Right lobe of liver (tissue), 6 donors: Measurements from ENCODE around the gene NOC3L. TPM values are rescaled to one million over a fixed set of nuclear protein-coding genes. Genes with fewer than 3 reads are reported as not detected.

Experiments
- ATAC-seq, 4 donors: fragments of 200-7000 bp; cut with Tn5 transposase; one replicate each; pipeline ENCODE4 v1.9.1; 2020; ENCODE audit warnings: mild to moderate bottlenecking in 4 of 4, moderate library complexity in 4 of 4
- DNase-seq, 3 donors: peaks; one replicate each; pipeline ENCODE4 v3.0.0-alpha.2; 2020
- H3K27ac ChIP-seq, 3 donors: fragments of 200-600 bp; one replicate each; pipeline ENCODE4 v1.8.0; 2022
- H3K27me3 ChIP-seq, 2 donors: fragments of 200-600 bp; one replicate each; pipeline ENCODE4 v1.8.0; 2022
- H3K36me3 ChIP-seq, 4 donors: fragments of 200-600 bp; sonication (generic) in 1 of 4; one replicate each; pipeline versions ENCODE4 v1.5.1 to v1.8.0; 2017 to 2022; ENCODE audit warnings: control low read depth in 1 of 4
- H3K4me1 ChIP-seq, 4 donors: fragments of 200-600 bp; sonication (generic) in 1 of 4; one replicate each; pipeline versions ENCODE4 v1.5.1 to v1.8.0; 2017 to 2022; ENCODE audit warnings: control low read depth in 1 of 4
- H3K4me3 ChIP-seq, 3 donors: fragments of 200-600 bp; one replicate each; pipeline ENCODE4 v1.8.0; 2022
- H3K9me3 ChIP-seq, 4 donors: fragments of 200-600 bp; sonication (generic) in 1 of 4; one replicate each; pipeline versions ENCODE4 v1.5.1 to v1.8.0; 2017 to 2022; ENCODE audit warnings: control low read depth in 1 of 4
- CTCF ChIP-seq, 4 donors: fragments of 200-600 bp in 3 of 4; fragments of 450-650 bp in 1 of 4; IDR thresholded peaks; one replicate each; pipeline versions ENCODE4 v1.5.1 to v1.8.0; 2016 to 2022; ENCODE audit warnings: antibody characterized with exemption in 4 of 4, mild to moderate bottlenecking in 2 of 4
- POLR2A ChIP-seq: fragments of 450-650 bp; IDR thresholded peaks from one replicate; pipeline ENCODE4 v1.6.1; 2017; ENCODE audit warnings: antibody characterized with exemption, mild to moderate bottlenecking
- WGBS: methylation state at CpG from one replicate; pipeline ENCODE4 v1.1.6; 2018; ENCODE audit warnings: low coverage, low lambda C conversion rate; ENCODE audit not compliant: insufficient coverage; ENCODE audit errors: missing lambda C conversion rate; 5-methylcytosine and 5-hydroxymethylcytosine counted together
- intact Hi-C, 2 donors: fragments of 100-400 bp; cut with DNase I; formaldehyde crosslinking; loops; one replicate each; pipeline versions ENCODE4 v1.11.2 to v1.14.1; 2022
- total RNA-seq, 6 experiments: library from RNA; depleted of rRNA in 2 of 6; stranded (reverse); fragments of >200 nt in 2 of 6; fragmentation: NEBNext Ultra II Directional in 3 of 6; extraction: Animal tissue kit (Norgen Biotek cat#: 25700) in 3 of 6; gene quantifications; one replicate each; pipeline versions ENCODE4 v1.1.0 to v1.2.4, GENCODE V29; 2016 to 2023
- donor health status: DM: no; HTN: yes; CAD: no.
- donor health status: DM: no; HTN: no; CAD: no.
- donor health status: DM: no; HTN: no; CAD: no.
- donor health status: DM: no; HTN: yes; CAD: no.
- donor health status: DM: no; HTN: yes; CAD: no.

Gene NOC3L
- total RNA-seq, 6 experiments from 2014 or later, result 6.2 to 11.2 (median 9.5) TPM

DNA sequence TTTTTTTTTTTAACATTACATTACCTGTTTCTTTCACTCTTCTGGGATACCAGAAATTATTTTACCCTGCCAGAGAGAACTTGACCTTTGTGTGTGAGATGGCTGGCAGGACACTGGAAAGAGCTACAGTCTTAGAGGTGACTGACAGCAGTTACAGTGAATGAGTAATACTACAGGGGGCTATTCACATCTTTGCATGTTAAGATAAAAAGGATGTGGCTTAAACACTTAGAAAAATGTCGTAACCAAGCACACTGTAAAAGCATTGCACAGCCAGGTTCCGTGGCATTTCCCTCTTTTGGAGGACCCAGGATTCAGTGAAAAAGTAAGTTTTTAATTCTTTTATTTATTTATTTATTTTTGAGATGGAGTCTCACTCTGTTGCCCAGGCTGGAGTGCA is 20.8 kb upstream of the NOC3L start:
- Histone ChIP-seq H3K4me1 (no peaks in the 10 kb centered on the region), H3K36me3 (no peaks in the 10 kb centered on the region), H3K27ac (no peak overlapping the region), H3K9me3 (no peaks in the 10 kb centered on the region), H3K4me3 (no peak overlapping the region), H3K27me3 (no peaks in the 10 kb centered on the region)
- TF ChIP-seq CTCF (IDR thresholded peaks at IDR 0.05), result no peak
- TF ChIP-seq POLR2A, result no peak
- 75% methylated on average over 2 of the region's 2 CpGs for WGBS
- ATAC-seq, result no peak
- no peak for DNase-seq
- intact Hi-C loops, result no loop called here

GRCh38 chr10:94376865-94377264 is 14.1 kb upstream of the NOC3L start:
- TF ChIP-seq CTCF (IDR thresholded peaks at IDR 0.05) (no peak), POLR2A (no peak)
- DNase-seq (no peak), ATAC-seq (no peak)
- intact Hi-C loops, result no loop called here
- Histone ChIP-seq H3K4me1 (no peaks in the 10 kb centered on the region), H3K27me3 (no peaks in the 10 kb centered on the region), H3K4me3 (no peak overlapping the region), H3K27ac (no peak overlapping the region), H3K36me3 (no peaks in the 10 kb centered on the region), H3K9me3 (no peaks in the 10 kb centered on the region)
- 71% methylated on average over 2 of the region's 2 CpGs for WGBS

GRCh38 chr10:94375374-94375773 is 12.6 kb upstream of the NOC3L start:
- Histone ChIP-seq H3K9me3 (no peaks in the 10 kb centered on the region), H3K4me1 (no peaks in the 10 kb centered on the region), H3K4me3 (no peak overlapping the region), H3K27me3 (no peaks in the 10 kb centered on the region), H3K27ac (no peak overlapping the region), H3K36me3 (no peaks in the 10 kb centered on the region)
- ATAC-seq (no peak), DNase-seq (no peak)
- TF ChIP-seq POLR2A, result no peak
- no peak for TF ChIP-seq CTCF (IDR thresholded peaks at IDR 0.05)
- 78% methylated on average over 1 of the region's 1 CpG for WGBS
- intact Hi-C loops, result no loop called here

GRCh38 chr10:94370501-94370900 is 7.8 kb upstream of the NOC3L start:
- Histone ChIP-seq H3K27me3 (no peaks in the 10 kb centered on the region), H3K36me3 (no peaks in the 10 kb centered on the region), H3K27ac (no peak overlapping the region), H3K4me3 (no peak overlapping the region), H3K4me1 (no peaks in the 10 kb centered on the region), H3K9me3 (no peaks in the 10 kb centered on the region)
- ATAC-seq (no peak), DNase-seq (no peak)
- intact Hi-C loops, result no loop called here
- no peak for TF ChIP-seq CTCF (IDR thresholded peaks at IDR 0.05)
- no peak for TF ChIP-seq POLR2A
- 79% methylated on average over 2 of the region's 2 CpGs for WGBS

DNA sequence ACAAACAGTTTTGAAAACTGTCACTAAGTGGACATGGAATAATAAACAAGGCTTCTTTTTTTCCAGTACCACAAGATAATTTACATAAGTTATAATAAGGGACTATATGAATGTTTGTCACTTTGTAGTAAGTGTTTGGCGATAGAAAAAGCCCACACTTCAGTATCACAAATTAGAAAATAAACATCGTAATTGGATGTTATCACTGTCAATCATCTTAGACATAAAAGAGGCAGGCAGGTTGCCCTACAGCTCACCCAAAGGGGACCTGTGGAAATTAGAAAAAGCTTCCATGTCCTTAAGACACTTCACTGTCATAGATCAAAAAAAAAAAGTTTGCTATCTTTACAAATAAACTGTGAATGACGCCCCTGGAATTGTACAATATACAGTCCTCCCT is 3.6 kb upstream of the NOC3L start:
- DNase-seq (no peak), ATAC-seq (no peak)
- Histone ChIP-seq H3K9me3 (no peaks in the 10 kb centered on the region), H3K4me3 (no peak overlapping the region), H3K27me3 (no peaks in the 10 kb centered on the region), H3K4me1 (peaks cover 0 to 8% (median 4%) of the 10 kb centered on the region in 4 donors), H3K27ac (no peak overlapping the region), H3K36me3 (no peaks in the 10 kb centered on the region)
- intact Hi-C loops, result no loop called here
- 85% methylated on average over 3 of the region's 3 CpGs for WGBS
- TF ChIP-seq CTCF (IDR thresholded peaks at IDR 0.05) (no peak), POLR2A (no peak)
